ENCODE data around the gene CRB1. TPM values are rescaled to one million over a fixed set of nuclear protein-coding genes. Genes with fewer than 3 reads are reported as not detected.
A peak's percentile ranks its signal among the peaks of the same experiment; 100 is the strongest.
"Not testable (repeated sequence)": the region's sequence is repeated elsewhere in the genome, so short reads cannot be mapped to it uniquely, and the experiment has no call there.

CRB1 gene
- polyA plus RNA-seq, 5 donors: 0.25 to 0.52 (median 0.32) TPM

GRCh38 chr1:197399755-197400521 is 131.9 kb downstream of the CRB1 start:
- no peak for DNase-seq

DNA sequence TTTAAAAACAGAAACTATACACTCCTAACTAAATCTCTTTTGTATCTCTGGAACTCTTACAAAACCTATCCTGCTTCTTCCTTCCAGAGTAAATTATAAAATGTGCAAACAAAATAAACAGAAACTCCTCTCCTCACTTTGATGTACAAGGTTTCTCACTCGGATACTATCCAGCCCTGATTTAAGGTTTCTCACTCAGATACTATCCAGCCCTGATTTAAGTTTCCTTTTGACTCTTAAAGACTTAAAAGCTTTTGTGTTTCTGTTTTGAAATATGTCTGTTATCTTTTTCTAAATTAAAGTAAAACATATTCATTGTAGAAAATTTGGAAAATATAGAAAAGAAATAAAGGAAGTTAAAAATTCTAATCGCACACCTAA is 132.5 kb downstream of the CRB1 start:
- DNase-seq: no peak

DNA sequence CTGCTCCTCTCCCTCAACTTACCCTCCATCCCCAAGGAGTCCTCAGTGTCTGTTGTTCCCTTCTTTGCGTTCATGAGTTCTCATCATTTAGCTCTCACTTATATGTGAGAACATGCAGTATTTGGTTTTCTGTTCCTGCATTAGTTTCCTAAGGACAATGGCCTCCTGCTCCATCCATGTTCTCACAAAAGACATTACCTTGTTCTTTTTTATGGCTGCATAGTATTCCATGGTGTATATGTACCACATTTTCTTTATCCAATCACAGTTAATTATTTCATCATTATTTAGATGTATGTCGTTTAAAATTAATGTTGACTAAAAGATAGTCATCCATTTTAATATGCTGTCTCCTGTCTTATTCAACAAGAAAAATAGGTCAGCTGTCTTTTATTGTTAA is 134.1 kb downstream of the CRB1 start:
- DNase-seq: no peak

DNA sequence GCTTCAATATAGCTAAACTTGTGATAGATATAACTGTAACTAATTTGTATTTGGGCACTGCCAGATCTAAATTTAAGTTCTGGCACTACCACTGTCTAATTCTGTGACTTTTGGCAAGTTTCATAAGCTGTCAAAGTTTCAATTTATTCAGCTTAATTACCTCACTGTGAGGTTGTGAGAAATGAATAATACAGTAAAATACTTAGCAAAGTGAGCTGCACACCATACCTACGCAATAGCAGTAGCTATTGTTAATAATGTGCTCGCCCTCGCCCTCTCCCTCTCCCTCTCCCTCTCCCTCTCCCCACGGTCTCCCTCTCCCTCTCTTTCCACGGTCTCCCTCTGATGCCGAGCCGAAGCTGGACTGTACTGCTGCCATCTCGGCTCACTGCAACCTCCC is 136.7 kb downstream of the CRB1 start:
- DNase-seq: not testable (repeated sequence)

GRCh38 chr1:197405614-197406013 is 137.6 kb downstream of the CRB1 start:
- not testable (repeated sequence) for DNase-seq

DNA sequence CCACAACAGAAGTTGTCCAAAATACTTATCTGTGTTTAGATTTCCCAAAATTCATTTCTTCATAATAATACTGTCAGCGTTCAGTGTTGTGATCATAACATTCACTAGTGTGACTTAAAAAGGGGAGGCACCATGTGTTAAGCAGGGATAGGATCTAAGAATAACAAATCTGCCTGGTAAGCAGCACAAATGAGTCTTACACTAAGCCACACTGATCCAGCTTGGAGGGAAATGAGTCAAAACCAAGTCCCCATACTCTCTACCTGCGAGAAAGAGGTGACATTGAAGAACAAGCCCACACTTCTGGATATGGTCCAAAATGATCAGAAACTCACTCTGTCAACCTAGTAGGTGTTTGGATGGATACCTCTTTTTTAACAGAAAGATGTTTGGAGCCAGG is 145.5 kb downstream of the CRB1 start:
- DNase-seq: no peak

GRCh38 chr1:197415221-197415620 is 147.2 kb downstream of the CRB1 start:
- DNase-seq: no peak

GRCh38 chr1:197418693-197419092 is 150.6 kb downstream of the CRB1 start:
- no peak for DNase-seq

DNA sequence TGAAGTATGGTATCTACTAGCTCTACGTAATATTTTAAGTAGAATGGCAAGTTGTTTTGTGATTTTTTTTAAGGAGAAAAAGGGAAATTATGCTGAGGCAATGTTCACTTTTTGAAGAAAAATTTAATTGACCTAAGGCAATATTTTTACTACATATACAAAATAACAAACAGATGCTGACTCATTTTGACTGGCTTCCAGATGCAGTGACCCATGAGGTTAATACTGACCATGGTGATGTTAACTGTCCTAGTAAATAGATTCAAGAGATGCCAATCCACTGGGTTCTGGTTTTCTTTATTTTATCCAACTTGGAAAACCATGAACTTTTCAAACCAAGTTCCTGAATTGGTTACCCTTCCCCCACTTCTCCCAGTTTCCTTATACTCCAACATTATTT is 154.9 kb downstream of the CRB1 start:
- no peak for DNase-seq

DNA sequence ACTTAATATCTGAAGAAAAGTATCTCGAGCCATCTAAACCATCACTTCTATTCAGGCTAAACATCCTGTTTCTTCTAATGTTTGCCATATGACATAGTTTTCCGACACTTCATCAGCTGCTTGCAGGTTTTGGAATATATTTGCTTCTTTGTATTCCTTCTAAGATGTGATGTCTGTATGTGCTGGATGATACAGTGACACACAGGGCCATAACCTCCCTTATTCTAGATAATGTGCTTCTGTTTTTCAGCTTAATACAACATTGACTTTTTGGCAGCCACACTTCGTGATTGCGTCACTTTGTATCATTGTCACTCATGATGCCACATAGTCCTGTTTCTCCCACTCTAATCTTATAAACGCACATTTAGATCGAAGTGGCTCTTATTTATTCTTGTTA is 156.3 kb downstream of the CRB1 start:
- peak; percentile 79 to 85 for DNase-seq

DNA sequence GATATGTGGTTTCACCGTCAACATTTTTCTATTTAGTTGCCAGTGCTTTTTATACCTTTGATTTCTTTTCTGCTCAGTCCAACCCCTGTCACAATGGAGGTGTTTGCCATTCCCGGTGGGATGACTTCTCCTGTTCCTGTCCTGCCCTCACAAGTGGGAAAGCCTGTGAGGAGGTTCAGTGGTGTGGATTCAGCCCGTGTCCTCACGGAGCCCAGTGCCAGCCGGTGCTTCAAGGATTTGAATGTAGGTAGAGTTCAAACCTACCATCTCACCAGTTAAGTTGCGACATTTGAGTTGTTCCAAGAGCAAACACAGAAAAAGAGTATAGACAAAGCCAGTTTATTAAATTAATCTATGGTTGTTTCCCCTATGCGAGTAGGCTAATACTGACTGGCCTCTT is 161.3 kb downstream of the CRB1 start:
- no peak for DNase-seq

GRCh38 chr1:197435224-197435623 is 167.2 kb downstream of the CRB1 start:
- no peak for DNase-seq

- no peak for DNase-seq
These were observed 169.5 kb downstream of the CRB1 start for GRCh38 chr1:197437601-197438000.

GRCh38 chr1:197438010-197438790 is 170.1 kb downstream of the CRB1 start:
- DNase-seq: peak; percentile 28

DNA sequence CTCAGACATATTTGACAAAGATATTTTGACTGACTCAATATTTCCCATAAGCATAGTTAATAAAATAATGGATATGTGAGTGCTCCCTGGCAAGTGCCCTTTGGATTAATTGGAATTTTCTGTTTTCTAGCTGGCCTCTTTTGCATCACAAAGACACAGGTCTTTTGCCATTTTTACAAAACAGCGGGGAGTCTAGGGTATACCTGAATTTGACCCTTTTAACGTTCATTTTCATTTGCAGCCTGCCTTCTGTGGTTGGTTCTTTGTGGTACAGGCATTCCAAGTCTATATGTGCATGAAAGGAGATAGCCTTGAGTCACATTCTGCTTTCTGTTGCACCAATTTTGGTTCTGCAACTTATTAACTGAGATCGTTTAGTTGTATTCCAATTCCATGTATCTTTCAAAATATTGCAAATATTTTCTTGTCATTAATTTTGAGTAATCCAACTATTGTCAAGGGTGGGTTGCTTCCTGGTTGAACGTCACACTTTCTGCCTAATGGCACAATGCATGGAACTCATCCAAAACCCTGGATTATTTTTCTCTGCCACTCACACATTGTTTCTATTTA is 171.7 kb downstream of the CRB1 start:
- no peak for DNase-seq

- DNase-seq: no peak
These were observed 172.7 kb downstream of the CRB1 start for GRCh38 chr1:197440715-197441114.

DNA sequence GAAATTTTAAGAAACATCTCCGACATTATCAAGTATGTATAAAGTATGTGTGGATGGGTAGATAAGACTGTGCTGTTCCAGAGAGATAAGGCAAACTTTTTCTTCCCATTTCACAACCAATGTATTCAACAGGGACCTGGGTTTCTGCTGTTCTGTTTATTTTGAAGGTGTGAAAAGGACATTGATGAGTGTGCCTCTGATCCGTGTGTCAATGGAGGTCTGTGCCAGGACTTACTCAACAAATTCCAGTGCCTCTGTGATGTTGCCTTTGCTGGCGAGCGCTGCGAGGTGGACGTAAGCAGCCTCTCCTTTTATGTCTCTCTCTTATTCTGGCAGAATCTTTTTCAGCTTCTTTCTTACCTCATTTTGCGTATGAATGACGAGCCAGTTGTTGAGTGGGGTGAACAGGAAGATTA is 174.0 kb downstream of the CRB1 start:
- DNase-seq: peak in 1 of 2 donors; percentile 28

- DNase-seq: no peak
These were observed 176.7 kb downstream of the CRB1 start for GRCh38 chr1:197444755-197445154.

GRCh38 chr1:197448121-197448779 is 180.2 kb downstream of the CRB1 start:
- no peak for DNase-seq

DNA sequence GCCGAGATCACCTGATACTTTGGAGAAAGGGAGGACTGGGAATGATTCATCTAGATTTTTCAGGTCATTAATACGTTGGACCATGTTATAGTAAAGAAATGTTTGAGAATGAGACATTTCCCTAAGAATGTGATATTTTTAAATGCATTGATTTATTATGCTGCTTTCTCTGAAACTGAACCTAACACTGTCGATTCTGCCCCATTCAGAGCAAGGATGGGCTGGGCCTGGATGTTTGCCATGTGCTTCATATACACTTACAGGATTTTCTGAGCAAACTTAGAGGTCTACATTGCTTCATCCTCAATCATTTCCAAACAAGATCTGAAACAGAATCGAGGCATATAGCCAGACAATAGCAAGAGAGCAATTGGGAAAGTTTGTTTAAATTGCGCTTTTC is 183.3 kb downstream of the CRB1 start:
- DNase-seq: peak; percentile 24 to 32

- DNase-seq: no peak
These were observed 185.5 kb downstream of the CRB1 start for GRCh38 chr1:197453376-197454058.

DNA sequence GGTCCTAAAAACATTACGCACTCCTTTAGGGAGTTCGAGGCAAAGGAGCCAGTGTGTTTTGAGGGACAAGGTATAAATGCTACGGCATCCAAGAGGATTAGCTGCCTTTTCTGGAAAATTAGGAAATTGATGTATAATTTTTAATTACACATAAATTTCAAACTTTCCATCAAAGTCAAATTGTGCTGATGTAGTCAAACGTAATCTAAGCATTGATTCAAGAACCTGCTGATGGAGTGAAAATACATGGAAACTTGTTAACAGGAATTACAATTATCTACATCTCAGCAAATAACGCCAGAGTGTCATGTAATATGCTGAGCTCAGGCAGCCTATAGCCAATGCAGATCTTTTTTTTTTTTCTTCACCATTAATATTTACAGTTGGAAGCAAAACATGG is 194.5 kb downstream of the CRB1 start:
- no peak for DNase-seq

Data from right lung (tissue), 5 donors.